Gastrocnemius medialis (tissue), 4 donors: ENCODE measurements around the gene MYOM1.

Source experiments
- CTCF ChIP-seq, 5 experiments: fragments of 450-650 bp in 3 of 5; fragments of 200-600 bp in 2 of 5; sonication (generic) in 2 of 5; IDR thresholded peaks in 4 of 5; conservative IDR thresholded peaks in 1 of 5; 1 replicate in 4 of 5; 2 replicates in 1 of 5; pipeline ENCODE4 v1.5.1; 2016 to 2019; ENCODE audit warnings: antibody characterized with exemption in 5 of 5, mild to moderate bottlenecking in 3 of 5, moderate library complexity in 3 of 5
- POLR2A ChIP-seq, 2 donors: fragments of 450-650 bp; IDR thresholded peaks; one replicate each; pipeline ENCODE4 v1.6.1; 2017; ENCODE audit warnings: antibody characterized with exemption in 2 of 2, mild to moderate bottlenecking in 2 of 2, moderate library complexity in 2 of 2

DNA sequence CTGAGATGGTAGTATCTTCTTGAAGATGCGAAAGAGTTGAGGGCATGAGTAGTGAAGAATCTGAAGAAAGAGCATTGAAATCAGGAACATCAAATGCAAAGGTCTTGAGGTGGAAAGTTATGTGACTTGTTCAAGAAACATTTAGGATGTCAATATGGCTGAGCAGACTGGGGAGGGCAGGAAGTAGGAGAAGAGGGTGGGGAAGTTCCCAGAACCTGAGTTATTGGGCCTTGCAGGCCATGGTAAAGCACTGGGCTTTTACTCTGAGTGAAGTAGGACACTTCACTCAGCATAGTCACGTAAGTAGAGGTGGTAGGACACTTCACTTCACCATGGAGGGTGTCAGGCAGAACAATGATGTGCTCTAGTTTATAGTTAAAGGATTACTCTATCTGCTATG lies 16.1 kb upstream of the MYOM1 start:
- no peak for TF ChIP-seq CTCF (IDR thresholded peaks at IDR 0.05 in 4 of 5, conservative IDR thresholded peaks at IDR 0.05 in 1 of 5)
- TF ChIP-seq POLR2A (IDR thresholded peaks at IDR 0.05) = no peak
